ENCODE results near the gene SP140.
"Not testable (repeated sequence)": the region's sequence is repeated elsewhere in the genome, so short reads cannot be mapped to it uniquely, and the experiment has no call there.

Gene SP140

DNA sequence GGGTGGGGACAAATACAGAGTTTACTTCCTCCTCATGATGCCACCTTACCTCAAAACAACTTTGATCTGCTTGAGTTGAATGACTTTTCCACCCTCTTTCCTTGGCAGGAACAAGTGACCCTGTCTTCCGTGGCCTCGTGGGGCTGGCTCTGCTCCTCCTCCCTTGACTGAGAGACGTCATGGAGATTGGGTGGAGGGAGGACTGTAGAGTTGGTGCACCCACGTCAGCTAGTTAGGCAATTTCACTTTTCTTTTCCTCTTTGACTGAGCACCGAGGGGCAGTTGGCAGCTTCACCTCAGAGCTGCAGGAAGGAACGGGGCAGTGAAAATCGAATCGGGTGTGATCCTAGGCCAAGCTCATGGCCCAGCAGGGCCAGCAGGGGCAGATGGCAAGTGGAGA is at the start of gene SP140:
SP140 (plus strand) TSS at position 251 of the 400 bp plus-strand sequence; CDS start at position 360, 109 bp downstream.
- DNase-seq (ENCODE audit: low read depth), result peak; percentile 37

- no peak for DNase-seq (ENCODE audit: low read depth)
Observed at GRCh38 chr2:230176996-230177395, 48.5 kb upstream of the SP140 start.

DNA sequence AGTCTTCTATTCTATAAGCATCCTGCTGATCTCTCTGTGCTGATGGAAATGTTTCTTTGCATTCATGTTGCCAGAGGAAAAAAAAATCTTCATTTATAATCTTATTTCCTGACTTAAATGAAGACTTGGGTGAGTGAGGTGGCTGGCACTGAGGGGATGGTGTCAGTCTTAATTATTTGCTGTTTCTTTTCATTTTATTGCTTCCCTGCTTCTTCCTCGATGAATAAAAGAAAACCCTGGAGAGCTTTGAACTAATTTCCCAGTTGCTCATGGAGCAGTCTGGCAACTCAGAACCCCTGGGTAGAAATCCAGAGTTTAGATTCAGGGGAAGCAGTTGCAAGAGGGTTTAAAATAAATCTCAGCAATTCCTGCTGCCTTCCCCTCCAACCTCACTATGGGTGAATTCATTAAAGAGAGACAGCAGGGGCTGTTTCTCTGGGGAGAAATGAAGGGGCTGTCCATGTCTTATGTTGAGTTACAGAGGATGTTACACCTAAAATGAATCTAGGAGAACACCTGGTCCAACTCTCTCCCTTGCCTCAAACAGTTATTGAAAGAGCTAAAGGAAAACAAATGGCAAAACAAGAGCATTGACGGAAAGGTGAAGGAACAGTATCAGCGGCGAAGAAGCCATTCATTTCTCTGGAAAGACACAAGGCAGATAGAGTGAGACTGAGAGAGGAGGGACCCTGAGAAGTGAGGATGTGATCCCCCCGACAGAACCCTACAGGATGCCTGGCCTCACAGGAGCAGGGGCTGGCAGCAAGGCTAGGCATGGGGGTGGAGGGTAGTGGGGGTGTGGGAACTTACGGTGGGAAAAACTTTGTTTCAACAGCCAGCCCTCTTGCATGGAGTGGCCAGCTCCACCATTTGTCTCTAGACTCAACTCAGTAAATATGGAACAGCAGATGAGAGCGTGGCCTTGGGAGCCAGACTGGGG is 46.7 kb upstream of the SP140 start:
- DNase-seq (ENCODE audit: low read depth), result no peak

- no peak for DNase-seq (ENCODE audit: low read depth)
Observed at GRCh38 chr2:230179907-230180306, 45.6 kb upstream of the SP140 start.

DNA sequence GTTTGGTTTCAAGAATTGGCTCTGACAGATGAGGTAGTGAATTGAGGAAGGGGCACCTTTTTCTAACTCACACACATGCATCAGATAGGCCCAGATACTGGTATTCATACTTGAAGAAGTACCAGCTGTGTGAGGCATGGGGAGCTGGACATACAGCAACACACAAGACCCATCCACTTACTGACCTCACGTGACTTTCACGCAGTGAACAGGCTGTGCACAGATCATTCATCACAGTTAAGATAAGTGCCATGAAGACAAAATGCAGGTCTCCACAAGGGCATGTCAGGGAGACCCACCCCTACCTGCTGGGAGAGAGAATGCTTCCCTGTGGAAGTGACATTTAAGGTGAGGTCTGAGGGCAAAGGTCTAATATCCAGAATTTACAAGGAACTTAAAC is 44.3 kb upstream of the SP140 start:
- DNase-seq (ENCODE audit: low read depth), result no peak

GRCh38 chr2:230184727-230185578 is 40.6 kb upstream of the SP140 start:
- no peak for DNase-seq (ENCODE audit: low read depth)

- no peak for DNase-seq (ENCODE audit: low read depth)
Observed at GRCh38 chr2:230202430-230203109, 23.0 kb upstream of the SP140 start.

GRCh38 chr2:230203110-230203676 is 22.3 kb upstream of the SP140 start:
- no peak for DNase-seq (ENCODE audit: low read depth)

DNA sequence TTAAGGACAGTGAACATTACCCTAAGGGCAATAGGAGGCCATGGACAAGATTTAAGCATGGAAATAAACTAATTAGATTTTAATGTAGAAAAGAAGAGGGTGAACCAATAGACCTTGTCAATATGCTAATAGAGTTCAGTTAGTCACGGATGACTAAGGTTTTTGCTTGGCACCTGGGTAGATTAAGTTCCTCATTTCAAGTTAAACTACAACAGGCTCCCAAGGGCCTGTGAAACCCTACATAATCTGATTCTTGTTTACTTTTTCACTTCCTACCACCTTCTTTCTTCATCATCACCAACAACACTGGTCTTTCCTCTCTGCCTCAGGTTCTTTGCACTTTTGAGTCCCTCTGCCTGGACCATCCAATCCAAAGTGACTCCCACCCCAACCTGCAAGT is 20.5 kb upstream of the SP140 start:
- no peak for DNase-seq (ENCODE audit: low read depth)

- DNase-seq (ENCODE audit: low read depth), result no peak
Observed at GRCh38 chr2:230205721-230206120, 19.8 kb upstream of the SP140 start.

GRCh38 chr2:230208576-230208975 is 17.0 kb upstream of the SP140 start:
- DNase-seq (ENCODE audit: low read depth), result no peak

GRCh38 chr2:230209422-230210051 is 16.0 kb upstream of the SP140 start:
- no peak for DNase-seq (ENCODE audit: low read depth)

- DNase-seq (ENCODE audit: low read depth), result no peak
Observed at GRCh38 chr2:230216489-230216888, 9.0 kb upstream of the SP140 start.

- no peak for DNase-seq (ENCODE audit: low read depth)
Observed at GRCh38 chr2:230217424-230217823, 8.1 kb upstream of the SP140 start.

GRCh38 chr2:230218421-230218820 is 7.1 kb upstream of the SP140 start:
- DNase-seq (ENCODE audit: low read depth), result no peak

DNA sequence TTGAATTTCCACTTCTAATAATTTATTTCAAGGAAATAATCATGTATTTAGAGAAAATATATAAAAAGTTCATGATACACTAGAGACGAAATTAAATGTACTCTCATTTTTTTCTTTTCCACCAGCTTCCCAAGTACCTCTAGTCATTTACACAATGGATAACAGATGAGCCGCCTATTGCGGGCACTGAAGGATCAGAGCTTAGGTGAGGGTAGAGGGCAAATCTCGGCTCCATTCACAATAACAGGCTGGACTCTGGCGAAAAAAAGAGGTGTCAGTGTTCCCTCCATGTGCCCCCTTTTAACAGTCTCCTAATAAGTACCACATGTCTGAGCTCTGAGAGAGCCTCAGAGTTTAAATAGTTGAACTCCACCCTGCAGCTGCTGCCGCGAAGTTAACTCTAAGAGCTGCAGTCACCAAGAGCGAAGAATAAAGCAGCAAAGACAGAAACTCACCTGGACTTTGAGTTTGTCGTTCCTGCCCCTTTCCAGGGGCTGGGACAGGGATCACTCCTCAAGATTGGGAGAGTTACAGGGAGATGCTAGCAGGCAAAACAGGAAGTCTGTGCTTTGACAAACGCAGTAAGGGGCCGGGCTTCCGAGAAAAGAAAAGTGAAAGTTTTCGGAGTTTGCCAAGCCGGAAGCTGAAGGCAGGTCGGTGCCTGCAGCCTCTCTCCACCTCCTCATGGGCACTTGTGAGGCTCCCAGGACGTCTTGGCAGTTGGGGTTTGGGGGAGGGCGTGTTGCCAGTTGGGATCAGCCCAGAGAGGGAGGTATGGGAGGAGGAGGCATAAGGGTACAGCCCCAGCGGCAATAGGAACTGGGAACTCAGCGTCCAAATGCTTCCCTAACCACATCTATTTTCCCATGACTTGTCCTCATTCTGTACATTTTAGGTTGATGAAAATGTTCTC is 5.9 kb upstream of the SP140 start, which contains the start of gene SP110:
SP110 (minus strand) TSS at position 566 of the 913 bp plus-strand sequence. CDS start 3,057 bp downstream, outside the sequence.
- peak; percentile 31 for DNase-seq (ENCODE audit: low read depth)

DNA sequence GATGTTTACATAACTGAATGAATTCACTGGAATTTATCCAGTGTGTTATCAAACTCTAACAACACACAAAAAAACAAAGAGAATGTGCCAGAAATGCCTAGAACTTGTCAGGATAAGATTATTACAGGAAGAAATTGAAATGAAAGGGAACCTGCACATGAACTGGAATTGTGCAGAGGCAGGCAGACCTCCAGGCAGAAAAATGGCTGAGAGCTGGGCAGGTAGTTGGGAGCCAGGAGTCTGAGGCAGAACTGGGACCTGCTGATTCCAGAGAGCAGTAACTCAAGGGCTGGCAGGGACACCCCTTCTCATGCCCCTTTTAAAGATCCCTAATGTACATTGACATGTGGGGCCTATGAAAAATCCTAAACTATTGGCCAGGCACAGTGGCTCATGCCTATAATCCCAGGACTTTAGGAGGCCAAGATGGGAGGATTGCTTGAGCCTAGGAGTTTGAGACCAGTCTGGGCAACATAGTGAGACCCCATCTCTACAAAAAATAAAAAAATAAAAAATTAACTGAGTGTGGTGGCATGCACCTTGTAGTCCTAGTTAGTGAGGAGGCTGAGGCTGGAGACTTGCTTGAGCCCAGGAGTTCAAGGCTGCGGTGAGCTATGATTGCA is 5.1 kb upstream of the SP140 start:
- no peak for DNase-seq (ENCODE audit: low read depth)

DNA sequence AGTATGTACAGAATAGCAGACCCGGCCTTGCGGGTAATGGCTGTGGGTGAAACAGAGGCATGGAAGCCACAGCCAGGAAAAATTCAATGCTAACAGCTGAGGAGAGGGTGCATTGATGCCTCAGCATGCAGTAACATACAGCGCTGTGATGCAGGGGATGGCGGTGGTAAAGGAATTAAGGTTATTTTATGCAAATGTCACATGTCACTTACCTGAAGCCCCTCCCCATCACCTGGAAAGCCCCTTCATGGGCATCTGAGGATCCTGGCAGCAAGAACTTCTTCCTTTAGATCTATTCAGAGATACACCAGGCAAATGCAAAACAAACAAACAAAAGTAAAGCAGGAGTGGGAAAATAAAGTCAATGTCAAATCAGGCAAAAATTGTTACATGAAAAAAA is 4.0 kb upstream of the SP140 start:
- DNase-seq (ENCODE audit: low read depth), result no peak

- not testable (repeated sequence) for DNase-seq (ENCODE audit: low read depth)
Observed at GRCh38 chr2:230222829-230223228, 2.7 kb upstream of the SP140 start.

DNA sequence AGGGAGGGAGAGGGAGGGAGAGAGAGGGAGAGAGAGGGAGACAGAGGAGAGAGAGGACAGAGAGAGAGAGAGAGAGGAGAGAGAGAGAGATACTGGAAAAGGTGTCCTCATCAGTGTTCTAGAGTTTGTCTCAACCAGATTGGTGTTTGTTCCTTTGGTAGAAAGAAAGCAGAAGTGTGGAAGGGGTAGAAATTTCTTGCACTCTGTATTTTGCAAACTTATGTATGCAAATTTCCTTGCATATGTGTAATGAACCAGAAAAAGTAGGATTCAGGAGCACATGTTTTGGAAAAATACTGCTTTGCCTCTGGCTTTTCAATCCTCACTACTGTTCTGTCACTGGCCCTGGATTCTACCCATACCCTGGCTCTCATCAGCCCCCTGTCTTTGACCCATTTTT is 1.1 kb upstream of the SP140 start:
- no peak for DNase-seq (ENCODE audit: low read depth)
